ACHN (cell line): ENCODE data around the gene JMJD4.

Experiments
- DNase-seq: peaks from one replicate; pipeline ENCODE4 v3.0.0-alpha.2; 2015
- in situ Hi-C: cut with HindIII; loops from 2 replicates; pipeline ENCODE4 v1.10.0; 2017; ENCODE audit warnings: low sequenced_read_pairs, low pct_ligation_motif_present, low pct_unique_long_range_greater_than_20kb

The JMJD4 gene

DNA sequence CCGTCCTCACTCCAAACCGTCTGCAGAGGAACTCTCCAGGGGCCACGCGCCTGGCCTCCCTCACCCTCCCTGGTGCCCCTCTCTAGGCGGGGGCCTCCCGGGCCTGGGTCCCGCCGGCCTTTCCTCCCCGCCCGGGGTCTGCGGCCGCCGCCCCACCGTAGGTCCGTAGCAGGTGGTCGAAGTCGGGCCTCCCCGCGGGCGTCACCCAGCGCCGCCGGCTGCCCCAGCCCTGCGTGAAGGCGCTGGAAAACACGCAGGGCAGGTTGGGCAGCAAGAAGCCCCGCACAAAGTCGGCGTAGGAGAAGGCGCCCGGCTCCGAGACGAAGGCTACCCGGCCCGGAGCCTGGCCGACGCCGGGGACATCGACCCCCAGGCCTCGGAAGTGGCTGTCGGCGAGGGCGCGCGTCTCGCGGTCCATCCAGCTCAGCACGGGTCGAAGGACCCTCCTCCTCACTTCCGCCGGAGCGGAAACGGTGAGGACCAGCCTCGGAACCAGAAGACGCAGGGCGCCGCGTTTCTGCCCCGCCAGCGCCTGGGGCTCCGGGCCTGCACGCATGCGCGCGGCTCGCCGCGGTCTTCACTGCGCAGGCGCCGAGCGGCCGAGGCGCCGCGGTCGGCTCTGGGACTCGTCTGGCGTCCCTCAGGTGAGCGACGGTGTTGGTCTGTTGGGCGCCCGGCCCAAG lies at the start of gene JMJD4, which contains the start of gene SNAP47:
Gene JMJD4, minus strand, starts transcription at position 447 of the 683 bp plus-strand sequence. Its CDS starts 29 bp downstream, at position 418.
Gene SNAP47, plus strand, starts transcription at position 580 of the 683 bp plus-strand sequence. CDS start 12,302 bp downstream, outside the sequence.
- in situ Hi-C loops = no loop called here

GRCh38 chr1:227782226-227782625 lies 47.1 kb upstream of the JMJD4 start:
- DNase-seq = no peak
- in situ Hi-C loops = no loop called here

More for the DNA sequence above, at the start of gene JMJD4, which contains the start of gene SNAP47:
- DNase-seq = peak; percentile 93

GRCh38 chr1:227781314-227781930 lies 46.3 kb upstream of the JMJD4 start:
- in situ Hi-C loops = no loop called here
- DNase-seq = no peak

GRCh38 chr1:227780101-227781044 lies 45.3 kb upstream of the JMJD4 start:
- no peak for DNase-seq
- in situ Hi-C loops = no loop called here

- DNase-seq = no peak
- in situ Hi-C loops = no loop called here
Measured at GRCh38 chr1:227779685-227780084, 44.6 kb upstream of the JMJD4 start.

GRCh38 chr1:227779021-227779441 lies 43.9 kb upstream of the JMJD4 start:
- in situ Hi-C loops = no loop called here
- DNase-seq = no peak

- DNase-seq = no peak
- in situ Hi-C loops = no loop called here
Measured at GRCh38 chr1:227778401-227778947, 43.4 kb upstream of the JMJD4 start.

- no peak for DNase-seq
- in situ Hi-C loops = no loop called here
Measured at GRCh38 chr1:227777646-227778045, 42.5 kb upstream of the JMJD4 start.

- no peak for DNase-seq
- in situ Hi-C loops = no loop called here
Measured at GRCh38 chr1:227777156-227777555, 42.1 kb upstream of the JMJD4 start.

- in situ Hi-C loops = no loop called here
- no peak for DNase-seq
Measured at GRCh38 chr1:227776331-227776771, 41.2 kb upstream of the JMJD4 start.

DNA sequence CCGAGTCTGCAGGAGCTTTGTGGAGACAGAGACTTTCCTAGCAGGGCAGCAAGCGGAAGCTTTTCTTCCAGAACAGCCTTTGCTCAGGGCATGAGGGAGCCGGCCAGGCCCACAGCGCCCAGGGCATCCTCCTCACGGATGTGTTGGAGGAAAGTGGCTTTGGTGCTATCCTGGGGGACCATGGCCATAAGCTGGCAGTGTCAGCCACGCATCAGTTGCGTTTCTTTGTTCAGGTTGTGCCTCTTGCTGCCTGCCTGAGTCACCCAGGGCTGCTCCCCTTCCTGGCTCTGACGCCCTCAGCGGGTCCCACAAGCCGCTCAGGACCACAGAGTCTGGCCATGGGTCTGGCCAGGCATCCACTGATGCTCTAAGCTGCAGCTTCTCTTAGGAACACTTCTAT lies 40.7 kb upstream of the JMJD4 start:
- in situ Hi-C loops = no loop called here
- no peak for DNase-seq

DNA sequence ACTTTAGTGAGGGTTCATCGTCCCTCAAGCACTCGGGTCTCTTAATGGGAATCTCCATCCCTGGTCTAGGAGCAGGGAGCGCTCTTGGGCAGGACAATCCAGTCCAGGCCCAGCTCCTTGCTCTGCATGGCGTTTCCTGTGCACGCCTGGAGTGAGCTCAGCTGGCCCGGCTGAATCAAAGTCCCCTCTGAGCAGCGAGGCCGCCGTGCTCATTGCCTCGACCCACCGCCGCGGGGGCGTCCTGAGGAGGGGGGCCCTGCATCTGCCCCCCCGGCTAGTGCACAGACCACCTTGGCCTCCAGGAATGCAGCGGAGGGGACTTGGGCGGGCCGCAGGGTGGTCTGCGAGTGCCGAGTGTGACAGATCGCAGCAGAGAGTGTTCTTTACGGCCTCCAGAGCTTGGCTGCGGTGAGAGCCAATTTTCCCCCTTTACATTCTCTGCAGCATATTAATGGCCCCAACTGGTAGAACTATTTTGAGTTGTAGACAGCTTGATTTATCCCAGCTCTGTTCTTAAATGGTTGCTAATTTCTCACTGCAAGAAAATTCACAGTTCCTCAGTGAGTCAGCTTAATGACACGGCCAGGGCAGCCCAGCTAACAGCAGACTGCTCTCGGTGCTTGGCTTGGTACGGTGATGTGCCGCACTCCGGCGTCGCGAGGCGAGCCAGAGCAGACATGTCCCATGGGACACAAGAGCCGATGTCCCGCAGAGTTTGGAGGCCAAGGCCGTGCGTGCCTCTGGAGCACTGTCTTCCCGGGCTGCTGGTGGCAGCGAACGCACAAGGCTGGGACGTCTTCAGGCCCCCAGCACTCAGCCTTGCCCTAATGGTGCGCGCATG lies 39.9 kb upstream of the JMJD4 start:
- in situ Hi-C loops = loop anchor here (25.0 kb wide), 1 partner anchor 162 kb away; the partner anchor contains the start of gene WNT9A
- no peak for DNase-seq

DNA sequence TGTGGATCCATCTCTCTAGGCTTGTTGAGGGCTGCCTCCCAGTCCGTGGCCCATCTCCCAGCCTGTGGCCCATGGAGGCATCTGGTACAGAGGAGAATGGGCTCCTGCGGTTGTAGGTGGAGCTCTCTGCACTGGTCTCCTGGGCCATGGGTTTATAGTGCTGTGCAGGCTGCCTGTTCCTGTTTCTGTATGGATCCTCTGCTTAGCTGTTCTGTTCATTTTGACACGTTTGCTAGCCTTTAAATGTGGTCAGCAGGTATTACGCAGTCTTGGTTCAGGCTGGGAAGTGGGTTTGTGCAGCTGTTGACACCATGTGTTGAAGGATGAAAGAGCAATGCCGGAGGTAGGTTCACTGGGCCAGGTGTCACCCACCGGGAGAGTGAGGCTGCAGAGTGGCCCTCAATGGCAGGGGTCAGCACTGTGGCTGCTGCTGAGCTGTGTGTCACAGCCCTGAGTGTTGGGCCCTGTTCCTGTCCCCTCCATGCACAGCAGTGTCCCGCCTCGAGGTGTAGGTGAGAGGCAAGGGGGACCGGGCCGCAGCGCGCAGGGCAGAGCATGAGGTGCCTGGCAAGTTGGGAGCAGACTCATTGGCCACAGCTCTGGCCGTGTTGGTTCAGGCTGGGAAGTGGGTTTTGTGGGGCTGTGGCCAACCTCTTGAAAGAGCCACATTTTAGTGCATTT lies 39.1 kb upstream of the JMJD4 start:
- in situ Hi-C loops = loop anchor here (25.0 kb wide), 1 partner anchor 163 kb away; the partner anchor contains the start of gene WNT9A
- DNase-seq = no peak

DNA sequence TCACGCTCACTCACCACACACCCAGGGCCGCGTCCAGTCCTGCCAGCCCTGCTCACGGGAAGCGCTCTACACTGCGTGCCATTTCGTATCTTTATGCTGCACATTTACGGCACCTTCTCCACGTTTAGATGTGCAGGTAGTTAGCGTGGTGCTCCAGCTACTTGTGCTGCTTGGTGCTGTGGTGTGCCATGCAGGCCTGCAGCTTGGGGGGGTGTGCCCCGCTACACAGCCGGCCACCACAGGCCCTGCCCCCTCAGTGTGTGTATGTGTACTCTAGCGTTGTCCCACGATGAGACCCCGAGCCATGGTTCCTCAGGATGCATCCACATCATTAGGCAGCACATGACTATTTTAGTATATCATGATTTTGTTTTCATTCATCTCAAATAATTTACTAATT lies 38.5 kb upstream of the JMJD4 start:
- DNase-seq = no peak
- in situ Hi-C loops = loop anchor here (25.0 kb wide), 1 partner anchor 164 kb away; the partner anchor contains the start of gene WNT9A

DNA sequence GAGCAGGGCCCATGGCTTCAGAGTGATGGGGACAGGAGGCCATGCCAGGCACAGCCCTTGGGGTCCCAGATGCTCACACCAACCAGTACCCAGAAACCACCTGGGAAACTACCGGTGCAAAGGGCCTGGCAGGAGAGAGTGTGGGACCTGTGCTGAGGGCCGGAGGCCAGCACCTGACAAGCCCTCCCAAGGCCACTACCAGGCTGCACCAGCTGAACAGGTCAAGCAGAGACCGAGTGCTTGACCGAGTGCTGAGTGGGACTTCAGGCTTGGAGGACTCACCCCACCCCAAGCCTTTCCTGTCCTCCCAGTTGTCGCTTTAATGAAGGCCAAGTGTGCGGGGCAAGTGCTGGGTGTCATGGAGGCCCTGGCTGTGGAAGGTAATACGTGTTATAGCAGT lies 36.7 kb upstream of the JMJD4 start:
- in situ Hi-C loops = loop anchor here (25.0 kb wide), 1 partner anchor 166 kb away; the partner anchor contains the start of gene WNT9A
- DNase-seq = no peak

GRCh38 chr1:227771326-227771725 lies 36.2 kb upstream of the JMJD4 start:
- no peak for DNase-seq
- in situ Hi-C loops = loop anchor here (25.0 kb wide), 1 partner anchor 166 kb away; the partner anchor contains the start of gene WNT9A

DNA sequence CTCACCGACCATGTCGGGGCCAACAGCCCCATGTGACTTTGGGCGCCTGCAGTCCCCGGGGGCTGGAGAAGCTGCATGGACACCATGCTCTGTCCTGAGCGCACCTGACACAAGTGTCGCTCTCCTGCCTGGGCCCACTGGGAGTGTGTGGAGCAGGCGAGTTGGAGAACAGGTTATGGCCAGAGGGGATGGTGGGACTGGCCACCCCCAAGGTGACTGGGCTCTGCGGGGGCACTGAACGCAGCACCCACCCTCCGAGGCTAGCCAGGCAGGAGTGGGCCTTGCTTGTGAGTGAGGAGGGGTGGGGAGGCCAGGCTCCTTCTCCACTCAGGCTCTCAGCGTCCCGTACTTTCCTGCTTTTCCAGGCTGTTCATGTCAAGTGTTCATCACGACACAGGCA lies 35.7 kb upstream of the JMJD4 start:
- DNase-seq = no peak
- in situ Hi-C loops = loop anchor here (25.0 kb wide), 1 partner anchor 166 kb away; the partner anchor contains the start of gene WNT9A
